GM06990 (cell line): Measurements from ENCODE around the gene RELN.

Source experiments
- DNase-seq: peaks from one replicate; pipeline ENCODE4 v3.0.0-alpha.2; 2011; ENCODE audit not compliant: insufficient read length; ENCODE audit errors: extremely low read depth
- H3K27me3 ChIP-seq: replicated peaks from 2 replicates; pipeline ENCODE4 v1.6.0; 2011; ENCODE audit warnings: low read length; ENCODE audit not compliant: control insufficient read depth, insufficient read depth
- H3K36me3 ChIP-seq: 2 replicates; pipeline ENCODE4 v1.5.1; 2011; ENCODE audit warnings: low read length; ENCODE audit not compliant: control insufficient read depth, insufficient read depth
- H3K4me3 ChIP-seq: replicated peaks from 2 replicates; pipeline ENCODE4 v1.5.1; 2011; ENCODE audit warnings: low read depth, mild to moderate bottlenecking, control low read depth, low read length
- CTCF ChIP-seq: IDR thresholded peaks from 2 replicates; pipeline ENCODE4 v1.5.1; 2011; ENCODE audit warnings: low read length, control low read depth, mild to moderate bottlenecking, inconsistent platforms; ENCODE audit not compliant: insufficient read depth, poor library complexity, severe bottlenecking

Gene RELN

GRCh38 chr7:103699032-103699431 lies 290.4 kb downstream of the RELN start:
- no peak overlapping the region for H3K4me3 ChIP-seq
- DNase-seq: no peak
- no peaks in the 10 kb centered on the region for H3K27me3 ChIP-seq
- no peaks in the 10 kb centered on the region for H3K36me3 ChIP-seq
- no peak for TF ChIP-seq CTCF

- Histone ChIP-seq H3K27me3 (no peaks in the 10 kb centered on the region), H3K4me3 (no peak overlapping the region), H3K36me3 (no peaks in the 10 kb centered on the region)
- no peak for DNase-seq
- no peak for TF ChIP-seq CTCF
Observed at GRCh38 chr7:103698064-103698463, 291.4 kb downstream of the RELN start.

- no peak overlapping the region for H3K4me3 ChIP-seq
- TF ChIP-seq CTCF: no peak
- DNase-seq: no peak
- H3K36me3 ChIP-seq: no peaks in the 10 kb centered on the region
- no peaks in the 10 kb centered on the region for H3K27me3 ChIP-seq
Observed at GRCh38 chr7:103695521-103695920, 293.9 kb downstream of the RELN start.

- no peak overlapping the region for H3K4me3 ChIP-seq
- no peaks in the 10 kb centered on the region for H3K36me3 ChIP-seq
- H3K27me3 ChIP-seq: no peaks in the 10 kb centered on the region
- TF ChIP-seq CTCF: no peak
- no peak for DNase-seq
Observed at GRCh38 chr7:103694304-103694703, 295.2 kb downstream of the RELN start.

GRCh38 chr7:103691291-103691690 lies 298.2 kb downstream of the RELN start:
- DNase-seq: no peak
- no peak for TF ChIP-seq CTCF
- Histone ChIP-seq H3K36me3 (no peaks in the 10 kb centered on the region), H3K4me3 (no peak overlapping the region), H3K27me3 (no peaks in the 10 kb centered on the region)

GRCh38 chr7:103690242-103690974 lies 299.1 kb downstream of the RELN start:
- Histone ChIP-seq H3K27me3 (no peaks in the 10 kb centered on the region), H3K36me3 (no peaks in the 10 kb centered on the region), H3K4me3 (no peak overlapping the region)
- no peak for TF ChIP-seq CTCF
- DNase-seq: no peak
